ENCODE results near the gene SERPINA9. TPM values are rescaled to one million over a fixed set of nuclear protein-coding genes. Genes with fewer than 3 reads are reported as not detected.

Gene SERPINA9
- not detected in 2 replicates for total RNA-seq (ENCODE audit: low replicate concordance)
- long read RNA-seq: 0 reads

- H3K9me3 Mint-ChIP-seq: peaks cover 7% of the 10 kb centered on the region
- no peak for DNase-seq (ENCODE audit: extremely low spot score, unreplicated experiment)
- H3K4me3 Mint-ChIP-seq: no peak within 1 kb of the TSS
- no peak for TF ChIP-seq CTCF (conservative IDR thresholded peaks at IDR 0.05)
- H3K27me3 Mint-ChIP-seq: peaks cover 7% of the 10 kb centered on the region
- peaks cover 5% of the 10 kb centered on the region for H3K36me3 Mint-ChIP-seq
- H3K4me1 Mint-ChIP-seq (ENCODE audit: unreplicated experiment): peaks cover 3% of the 10 kb centered on the region
- no peak within 1 kb of the TSS for H3K27ac Mint-ChIP-seq
Measured at GRCh38 chr14:94476023-94476422, at the start of gene SERPINA9. Gene SERPINA9 (minus strand): TSS chr14:94476197. CDS start chr14:94469840, 6,357 bp downstream.

- Mint-ChIP-seq H3K27me3 (peaks cover 18% of the 10 kb centered on the region), H3K9me3 (peaks cover 3% of the 10 kb centered on the region), H3K36me3 (no peaks in the 10 kb centered on the region), H3K4me1 (ENCODE audit: unreplicated experiment) (no peaks in the 10 kb centered on the region), H3K4me3 (no peak overlapping the region), H3K27ac (no peak overlapping the region)
- no peak for TF ChIP-seq CTCF (conservative IDR thresholded peaks at IDR 0.05)
- DNase-seq (ENCODE audit: extremely low spot score, unreplicated experiment): no peak
Measured at GRCh38 chr14:94524093-94524492, 48.1 kb upstream of the SERPINA9 start.

- TF ChIP-seq CTCF (conservative IDR thresholded peaks at IDR 0.05): no peak
- Mint-ChIP-seq H3K27me3 (peaks cover 21% of the 10 kb centered on the region), H3K4me3 (no peak overlapping the region), H3K27ac (no peak overlapping the region), H3K36me3 (no peaks in the 10 kb centered on the region), H3K4me1 (ENCODE audit: unreplicated experiment) (no peaks in the 10 kb centered on the region), H3K9me3 (peaks cover 3% of the 10 kb centered on the region)
- no peak for DNase-seq (ENCODE audit: extremely low spot score, unreplicated experiment)
Measured at GRCh38 chr14:94523265-94523664, 47.3 kb upstream of the SERPINA9 start.

GRCh38 chr14:94522115-94522724, 46.2 kb upstream of the SERPINA9 start:
- peaks cover 3% of the 10 kb centered on the region for H3K9me3 Mint-ChIP-seq
- H3K27ac Mint-ChIP-seq: no peak overlapping the region
- DNase-seq (ENCODE audit: extremely low spot score, unreplicated experiment): no peak
- H3K4me3 Mint-ChIP-seq: no peak overlapping the region
- no peaks in the 10 kb centered on the region for H3K36me3 Mint-ChIP-seq
- no peaks in the 10 kb centered on the region for H3K4me1 Mint-ChIP-seq (ENCODE audit: unreplicated experiment)
- H3K27me3 Mint-ChIP-seq: peaks cover 26% of the 10 kb centered on the region
- no peak for TF ChIP-seq CTCF (conservative IDR thresholded peaks at IDR 0.05)

GRCh38 chr14:94521375-94522114, 45.5 kb upstream of the SERPINA9 start:
- DNase-seq (ENCODE audit: extremely low spot score, unreplicated experiment): no peak
- H3K4me3 Mint-ChIP-seq: no peak overlapping the region
- peaks cover 27% of the 10 kb centered on the region for H3K27me3 Mint-ChIP-seq
- no peaks in the 10 kb centered on the region for H3K4me1 Mint-ChIP-seq (ENCODE audit: unreplicated experiment)
- no peak overlapping the region for H3K27ac Mint-ChIP-seq
- no peaks in the 10 kb centered on the region for H3K9me3 Mint-ChIP-seq
- no peak for TF ChIP-seq CTCF (conservative IDR thresholded peaks at IDR 0.05)
- H3K36me3 Mint-ChIP-seq: no peaks in the 10 kb centered on the region
